ENCODE measurements around the gene TSPAN15. TPM values are rescaled to one million over a fixed set of nuclear protein-coding genes. Genes with fewer than 3 reads are reported as not detected.

The TSPAN15 gene
- total and polyA plus RNA-seq, 2 of the 4 experiments (the other 2 are of a cell fraction): 0.48 TPM; not detected in 1

GRCh38 chr10:69467928-69468750 lies 16.9 kb downstream of the TSPAN15 start:
- BruUV-seq (replicated peaks): no TSS peak
- ChIA-PET POLR2A (ENCODE audit: unreplicated experiment) (no interaction called here), CTCF (interaction anchor here (0.9 kb wide), 1 partner anchor 19 kb away, joined by 3 read pairs; no protein-coding TSS in a partner anchor)
- no peak overlapping the region for H2BK15ac ChIP-seq (ENCODE audit: low read depth, low read length)
- dilution Hi-C loops (cut with HindIII; ENCODE audit: low sequenced_read_pairs, unreplicated experiment) (no loop called here), intact Hi-C loops (cut with micrococcal nuclease) (no loop called here), in situ Hi-C loops (cut with MboI; ENCODE audit: low sequenced_read_pairs) (no loop called here)
- H4K91ac ChIP-seq (ENCODE audit: insufficient read depth, low read depth, low read length): no peak overlapping the region
- H3K56ac ChIP-seq (ENCODE audit: extremely low read depth, insufficient read depth, low read length): no peak overlapping the region
- no peak overlapping the region for H3K4me2 ChIP-seq (ENCODE audit: low read depth, low read length)
- no peak for DNase-seq
- no peak overlapping the region for H2BK5ac ChIP-seq (ENCODE audit: low read depth, low read length, poor library complexity, severe bottlenecking)
- no peak overlapping the region for H2BK20ac ChIP-seq (ENCODE audit: low read depth, low read length)
- H3K4ac ChIP-seq (ENCODE audit: low read depth, low read length): no peak overlapping the region
- no peak overlapping the region for H4K5ac ChIP-seq (ENCODE audit: low read depth, low read length)
- no peaks in the 10 kb centered on the region for H3K9me3 ChIP-seq (ENCODE audit: control insufficient read depth, insufficient read depth, low read length)
- ATAC-seq (ENCODE audit: low read depth): no peak
- H4K20me1 ChIP-seq (ENCODE audit: insufficient read depth, low read length): no peaks in the 10 kb centered on the region
- no peaks in the 10 kb centered on the region; the same call in 1 of the 2 replicates for H3K9me1 ChIP-seq (ENCODE audit: insufficient read depth, low read length)
- H3K27ac ChIP-seq (ENCODE audit: insufficient read depth, low read length): no peak overlapping the region
- no peak overlapping the region for H2AK9ac ChIP-seq (replicated peaks; ENCODE audit: low read depth, low read length, poor library complexity)
- TF ChIP-seq MAFK (IDR thresholded peaks at IDR 0.05; ENCODE audit: low read depth, low read length) (no peak), POLR2A (IDR thresholded peaks at IDR 0.05; ENCODE audit: low read depth, low read length) (no peak), ELK1 (IDR thresholded peaks at IDR 0.05; ENCODE audit: borderline replicate concordance, low read depth, low read length) (no peak), MAZ (IDR thresholded peaks at IDR 0.05; ENCODE audit: borderline replicate concordance, low read depth, low read length) (no peak), SMC3 (IDR thresholded peaks at IDR 0.05; ENCODE audit: low read depth, low read length) (no peak), RFX5 (IDR thresholded peaks at IDR 0.05; ENCODE audit: low read depth, low read length) (no peak), RAD21 (IDR thresholded peaks at IDR 0.05; ENCODE audit: low read length) (no peak), RCOR1 (IDR thresholded peaks at IDR 0.05; ENCODE audit: insufficient replicate concordance, low read length) (no peak), MXI1 (IDR thresholded peaks at IDR 0.05; ENCODE audit: borderline replicate concordance, low read depth, low read length) (no peak)
- H4K8ac ChIP-seq (ENCODE audit: low read depth in 2 of 2, low read length in 2 of 2): no peak overlapping the region
- H3K79me1 ChIP-seq (ENCODE audit: low read depth in 1 of 2, low read length in 2 of 2): no peaks in the 10 kb centered on the region
- H3K9ac ChIP-seq (ENCODE audit: low read depth, low read length): no peak overlapping the region
- WGBS, 2 experiments (ENCODE audit: extremely low coverage in 2 of 2, insufficient read length in 1 of 2): no CpG with 5 or more reads among the region's 13 CpGs
- no peak overlapping the region for H3K18ac ChIP-seq (ENCODE audit: low read depth, low read length)
- H3K36me3 ChIP-seq (ENCODE audit: control insufficient read depth, insufficient read depth, low read length): no peaks in the 10 kb centered on the region
- no peak overlapping the region for H3K23ac ChIP-seq (ENCODE audit: low read depth, low read length)
- no peak overlapping the region for H2AK5ac ChIP-seq (ENCODE audit: low read depth, low read length)
- no peak overlapping the region for H3K14ac ChIP-seq (replicated peaks; ENCODE audit: low read depth, low read length)
- no peak overlapping the region for H3K4me3 ChIP-seq (ENCODE audit: insufficient read depth, low read depth, low read length)
- H2AFZ ChIP-seq (replicated peaks; ENCODE audit: low read length, poor library complexity): no peak overlapping the region
- peaks cover 46% of the 10 kb centered on the region for H3K27me3 ChIP-seq (ENCODE audit: control insufficient read depth, insufficient read depth, low read length)
- H3K4me1 ChIP-seq (ENCODE audit: control insufficient read depth, insufficient read depth, low read length): no peaks in the 10 kb centered on the region
- H2BK120ac ChIP-seq (ENCODE audit: low read depth, low read length): no peak overlapping the region
